Adrenal gland (tissue), 12 donors: ENCODE data around the gene IFIT1. TPM values are rescaled to one million over a fixed set of nuclear protein-coding genes. Genes with fewer than 3 reads are reported as not detected.

Experiments
- DNase-seq, 7 donors: peaks; one replicate each; pipeline ENCODE4 v3.0.0-alpha.2; 2019 to 2020
- H3K27ac ChIP-seq, 5 donors: fragments of 200-600 bp; sonication (generic) in 4 of 5; 1 replicate in 3 of 5; 2 replicates in 2 of 5; pipeline versions ENCODE4 v1.5.1 to v1.8.0; 2016 to 2020; ENCODE audit warnings: mild to moderate bottlenecking in 1 of 5
- H3K27me3 ChIP-seq: fragments of 200-600 bp; 2 replicates; pipeline ENCODE4 v1.8.0; 2021
- H3K36me3 ChIP-seq, 2 donors: fragments of 200-600 bp; replicated peaks in 1 of 2; 1 replicate in 1 of 2; 2 replicates in 1 of 2; pipeline versions ENCODE4 v1.5.1 to v1.8.0; 2018 to 2022
- H3K4me1 ChIP-seq, 2 donors: fragments of 200-600 bp; replicated peaks in 1 of 2; 1 replicate in 1 of 2; 2 replicates in 1 of 2; pipeline versions ENCODE4 v1.5.1 to v1.8.0; 2018 to 2021
- H3K4me3 ChIP-seq, 4 donors: fragments of 200-600 bp; sonication (generic) in 3 of 4; one replicate each; pipeline ENCODE4 v1.5.1; 2016 to 2018
- H3K9me3 ChIP-seq, 3 donors: fragments of 200-600 bp; sonication (generic) in 1 of 3; replicated peaks in 1 of 3; 1 replicate in 2 of 3; 2 replicates in 1 of 3; pipeline versions ENCODE4 v1.5.1 to v1.8.0; 2016 to 2021
- POLR2A ChIP-seq, 2 donors: fragments of 450-650 bp; IDR thresholded peaks; one replicate each; pipeline ENCODE4 v1.6.1; 2017; ENCODE audit warnings: antibody characterized with exemption in 2 of 2, mild to moderate bottlenecking in 2 of 2, moderate library complexity in 1 of 2
- WGBS, 4 donors: extraction: QIAGEN DNeasy Blood & Tissue Kit in 2 of 4; methylation state at CpG; one replicate each; pipeline versions ENCODE4 v1.1.5 to v1.1.7; 2013 to 2017; 5-methylcytosine and 5-hydroxymethylcytosine counted together
- intact Hi-C, 2 donors: fragments of 100-400 bp; cut with DNase I; formaldehyde crosslinking; loops; one replicate each; pipeline versions ENCODE4 v1.14.1 to v1.15.0; 2022 to 2023
- polyA plus RNA-seq, 3 donors: library from polyadenylated mRNA; stranded (reverse); fragments of 200-250 nt in 2 of 3; fragments of 350-450 nt in 1 of 3; fragmentation: Illumina TruSeq in 1 of 3; extraction: RNeasy Lipid Tissue Mini Kit (QIAGEN cat#74804) in 1 of 3; gene quantifications; one replicate each; pipeline ENCODE4 v1.2.3, GENCODE V29; 2013 to 2014
- total RNA-seq, 9 donors: library from RNA; depleted of rRNA in 4 of 9; stranded (reverse); fragments of >200 nt in 4 of 9; fragments of 120-200 nt in 1 of 9; fragmentation: NEBNext Ultra II Directional in 1 of 9; extraction: Animal tissue kit (Norgen Biotek cat#: 25700) in 1 of 9; gene quantifications; one replicate each; pipeline versions ENCODE4 v1.1.0 to v1.2.4, GENCODE V29; 2013 to 2023
- TF ChIP-seq, protein P1 (sequence below), 6 experiments: fragments of 450-650 bp in 4 of 6; fragments of 200-600 bp in 2 of 6; sonication (generic) in 1 of 6; IDR thresholded peaks; 1 replicate in 5 of 6; 2 replicates in 1 of 6; pipeline versions ENCODE4 v1.5.1 to v1.8.0; 2016 to 2021; ENCODE audit warnings: antibody characterized with exemption in 6 of 6, mild to moderate bottlenecking in 2 of 6, moderate library complexity in 1 of 6
- donor health status: healthy with polysubstance abuse.
- donor health status: Bipolar disorder and iron deficiency.
- donor health status: DM: yes; HTN: yes; CAD: no.
- donor health status: DM: no; HTN: no; CAD: no.
- donor health status: DM: no; HTN: no; CAD: no.
- donor health status: DM: yes; HTN: yes; CAD: no.

Gene IFIT1
- total and polyA plus RNA-seq, 12 donors, result 20.9 to 168 (median 62.0) TPM

DNA sequence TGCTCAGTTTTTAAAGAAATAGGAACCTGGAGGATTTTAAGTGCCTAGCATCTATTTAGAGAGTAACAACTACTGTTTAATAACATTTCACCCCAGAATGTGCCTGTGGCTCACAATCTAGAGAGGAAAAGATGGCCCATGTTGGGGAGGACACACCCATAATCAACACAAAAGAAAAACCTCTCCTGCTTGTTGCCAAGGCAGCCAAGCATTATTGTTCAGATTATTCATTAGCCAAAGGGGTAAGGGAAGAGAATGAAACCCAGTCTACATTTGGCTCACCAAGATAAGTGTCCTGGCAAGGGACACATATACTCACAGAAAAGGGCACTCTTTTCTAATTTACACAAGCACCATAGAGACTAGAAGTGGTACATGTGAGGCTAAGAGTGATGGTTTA lies 32.3 kb upstream of the IFIT1 start:
- Histone ChIP-seq H3K27me3 (no peaks in the 10 kb centered on the region), H3K9me3 (no peaks in the 10 kb centered on the region), H3K36me3 (no peaks in the 10 kb centered on the region), H3K4me3 (no peak overlapping the region), H3K4me1 (no peaks in the 10 kb centered on the region), H3K27ac (no peak overlapping the region)
- intact Hi-C loops, result no loop called here
- DNase-seq, result no peak
- no peak for TF ChIP-seq POLR2A (IDR thresholded peaks at IDR 0.05)

DNA sequence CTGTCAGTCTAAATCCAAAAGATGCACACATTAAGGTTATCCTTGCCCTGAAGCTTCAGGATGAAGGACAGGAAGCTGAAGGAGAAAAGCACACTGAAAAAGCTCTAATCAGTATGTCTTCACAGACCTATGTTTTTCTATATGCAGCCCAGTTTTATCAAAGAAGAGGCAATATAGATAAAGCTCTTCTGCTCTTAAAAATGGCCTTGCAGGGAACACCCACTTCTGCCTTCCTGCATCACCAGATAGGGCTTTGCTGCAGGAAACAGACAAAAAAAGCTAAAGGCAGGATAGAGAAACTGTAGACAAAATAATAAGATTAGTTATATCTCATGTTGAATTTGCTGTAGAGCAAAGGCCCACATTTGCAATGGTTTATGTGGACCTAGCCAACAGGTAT lies 29.5 kb upstream of the IFIT1 start:
- H3K27me3 ChIP-seq, result no peaks in the 10 kb centered on the region
- TF ChIP-seq POLR2A (IDR thresholded peaks at IDR 0.05), result no peak
- TF ChIP-seq, protein P1, sequence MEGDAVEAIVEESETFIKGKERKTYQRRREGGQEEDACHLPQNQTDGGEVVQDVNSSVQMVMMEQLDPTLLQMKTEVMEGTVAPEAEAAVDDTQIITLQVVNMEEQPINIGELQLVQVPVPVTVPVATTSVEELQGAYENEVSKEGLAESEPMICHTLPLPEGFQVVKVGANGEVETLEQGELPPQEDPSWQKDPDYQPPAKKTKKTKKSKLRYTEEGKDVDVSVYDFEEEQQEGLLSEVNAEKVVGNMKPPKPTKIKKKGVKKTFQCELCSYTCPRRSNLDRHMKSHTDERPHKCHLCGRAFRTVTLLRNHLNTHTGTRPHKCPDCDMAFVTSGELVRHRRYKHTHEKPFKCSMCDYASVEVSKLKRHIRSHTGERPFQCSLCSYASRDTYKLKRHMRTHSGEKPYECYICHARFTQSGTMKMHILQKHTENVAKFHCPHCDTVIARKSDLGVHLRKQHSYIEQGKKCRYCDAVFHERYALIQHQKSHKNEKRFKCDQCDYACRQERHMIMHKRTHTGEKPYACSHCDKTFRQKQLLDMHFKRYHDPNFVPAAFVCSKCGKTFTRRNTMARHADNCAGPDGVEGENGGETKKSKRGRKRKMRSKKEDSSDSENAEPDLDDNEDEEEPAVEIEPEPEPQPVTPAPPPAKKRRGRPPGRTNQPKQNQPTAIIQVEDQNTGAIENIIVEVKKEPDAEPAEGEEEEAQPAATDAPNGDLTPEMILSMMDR (IDR thresholded peaks at IDR 0.05), result no peak
- H3K4me3 ChIP-seq, result no peak overlapping the region
- no peaks in the 10 kb centered on the region for H3K36me3 ChIP-seq
- no peaks in the 10 kb centered on the region for H3K9me3 ChIP-seq
- intact Hi-C loops, result no loop called here
- no peak for DNase-seq
- no peak overlapping the region for H3K27ac ChIP-seq
- H3K4me1 ChIP-seq, result peaks cover 0 to 6% of the 10 kb centered on the region in 2 donors

DNA sequence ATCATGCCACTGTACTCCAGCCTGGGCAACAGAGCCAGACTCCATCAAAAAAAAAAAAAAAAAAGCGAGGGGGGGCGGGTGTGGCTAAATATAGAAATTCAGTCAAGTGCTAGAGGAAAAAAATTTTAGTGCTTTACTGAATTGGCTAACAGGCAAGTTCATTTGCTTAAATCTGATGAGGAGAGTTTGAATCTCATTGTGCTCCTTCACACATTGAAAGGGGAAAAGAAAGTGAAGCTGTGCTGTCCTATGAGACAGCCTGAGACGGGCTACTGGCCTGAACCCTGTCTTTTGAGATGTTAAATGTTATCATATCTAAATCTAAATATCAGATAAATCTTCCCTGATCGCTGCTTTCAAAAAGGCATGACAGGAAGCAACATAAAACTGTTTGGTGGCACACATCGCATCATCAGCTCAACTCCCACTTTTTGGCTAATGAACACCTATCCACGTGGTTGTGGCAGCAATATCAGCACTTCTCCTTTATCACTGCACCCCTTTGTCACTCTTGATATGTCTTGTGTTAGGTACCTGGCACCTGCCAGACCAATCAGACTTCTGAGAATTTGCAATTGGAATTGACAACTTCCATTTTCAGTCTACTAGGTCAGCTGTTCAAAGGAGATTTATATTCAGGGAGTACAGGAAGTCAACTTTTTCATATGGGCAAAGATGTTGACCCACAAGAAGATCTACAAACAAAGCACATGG lies 28.5 kb upstream of the IFIT1 start:
- intact Hi-C loops, result no loop called here
- no peak overlapping the region for H3K4me3 ChIP-seq
- H3K27me3 ChIP-seq, result no peaks in the 10 kb centered on the region
- no peak overlapping the region for H3K27ac ChIP-seq
- no peaks in the 10 kb centered on the region for H3K36me3 ChIP-seq
- peaks cover under 1 to 12% of the 10 kb centered on the region in 2 donors for H3K4me1 ChIP-seq
- WGBS, 4 donors, result 73 to 77% (median 76%) methylated on average over 6 of the region's 6 CpGs
- H3K9me3 ChIP-seq, result no peaks in the 10 kb centered on the region
- TF ChIP-seq POLR2A (IDR thresholded peaks at IDR 0.05), result no peak
- TF ChIP-seq, protein P1 (IDR thresholded peaks at IDR 0.05), result no peak
- DNase-seq, result no peak

DNA sequence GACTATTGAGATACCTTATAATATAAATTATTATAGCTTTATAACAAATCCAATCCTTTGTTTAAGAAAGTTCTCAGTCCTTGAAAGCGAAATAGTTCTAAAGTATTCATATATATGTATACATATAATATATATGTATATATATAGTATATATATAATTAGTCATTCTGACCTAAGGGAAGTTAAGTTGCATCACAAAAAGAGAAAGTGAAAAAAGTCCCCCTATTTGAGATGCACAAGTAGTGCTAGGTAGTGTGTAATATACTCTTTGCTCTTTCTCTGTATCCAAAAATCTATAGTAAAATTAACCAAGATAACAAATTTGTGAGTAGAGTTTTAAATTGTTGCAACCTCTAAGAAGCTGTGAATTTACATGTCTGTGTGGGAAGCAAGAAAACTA lies 27.9 kb upstream of the IFIT1 start:
- no peaks in the 10 kb centered on the region for H3K36me3 ChIP-seq
- no peak overlapping the region for H3K4me3 ChIP-seq
- no peak for DNase-seq
- H3K4me1 ChIP-seq, result peaks cover 6 to 18% of the 10 kb centered on the region in 2 donors
- WGBS, 4 donors, result 89 to 100% (median 93%) methylated on average over 1 of the region's 1 CpG
- H3K27ac ChIP-seq, result no peak overlapping the region
- no peaks in the 10 kb centered on the region for H3K27me3 ChIP-seq
- H3K9me3 ChIP-seq, result no peaks in the 10 kb centered on the region
- intact Hi-C loops, result no loop called here
- no peak for TF ChIP-seq POLR2A (IDR thresholded peaks at IDR 0.05)
- TF ChIP-seq, protein P1 (IDR thresholded peaks at IDR 0.05), result no peak

DNA sequence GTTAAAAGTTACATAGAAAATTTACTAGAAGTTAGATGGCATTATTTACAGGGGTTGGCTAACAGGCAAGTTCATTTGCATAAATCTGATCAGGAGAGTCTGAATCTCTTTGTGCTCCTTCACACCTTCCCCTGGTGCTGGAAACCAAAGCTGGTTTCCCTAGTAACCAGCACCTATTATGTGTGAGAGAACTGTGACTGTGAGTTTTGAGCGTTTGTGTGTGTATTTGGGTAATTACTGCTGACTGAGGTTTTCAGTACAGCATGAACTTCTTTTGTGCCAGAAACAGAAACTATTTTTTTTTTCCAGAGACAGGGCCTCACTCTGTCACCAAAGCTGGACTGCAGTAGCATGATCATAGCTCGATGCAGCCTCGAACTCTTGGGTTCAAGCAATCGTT lies 24.9 kb upstream of the IFIT1 start:
- no peak for DNase-seq
- peaks cover 6 to 18% of the 10 kb centered on the region in 2 donors for H3K4me1 ChIP-seq
- no peaks in the 10 kb centered on the region for H3K9me3 ChIP-seq
- intact Hi-C loops, result no loop called here
- no peak overlapping the region for H3K4me3 ChIP-seq
- H3K27me3 ChIP-seq, result no peaks in the 10 kb centered on the region
- WGBS, 4 donors, result 55 to 73% (median 65%) methylated on average over 4 of the region's 4 CpGs
- H3K27ac ChIP-seq, result no peak overlapping the region
- no peak for TF ChIP-seq POLR2A (IDR thresholded peaks at IDR 0.05)
- TF ChIP-seq, protein P1 (IDR thresholded peaks at IDR 0.05), result no peak
- no peaks in the 10 kb centered on the region for H3K36me3 ChIP-seq
